ENCODE data around the gene MBIP.

DNA sequence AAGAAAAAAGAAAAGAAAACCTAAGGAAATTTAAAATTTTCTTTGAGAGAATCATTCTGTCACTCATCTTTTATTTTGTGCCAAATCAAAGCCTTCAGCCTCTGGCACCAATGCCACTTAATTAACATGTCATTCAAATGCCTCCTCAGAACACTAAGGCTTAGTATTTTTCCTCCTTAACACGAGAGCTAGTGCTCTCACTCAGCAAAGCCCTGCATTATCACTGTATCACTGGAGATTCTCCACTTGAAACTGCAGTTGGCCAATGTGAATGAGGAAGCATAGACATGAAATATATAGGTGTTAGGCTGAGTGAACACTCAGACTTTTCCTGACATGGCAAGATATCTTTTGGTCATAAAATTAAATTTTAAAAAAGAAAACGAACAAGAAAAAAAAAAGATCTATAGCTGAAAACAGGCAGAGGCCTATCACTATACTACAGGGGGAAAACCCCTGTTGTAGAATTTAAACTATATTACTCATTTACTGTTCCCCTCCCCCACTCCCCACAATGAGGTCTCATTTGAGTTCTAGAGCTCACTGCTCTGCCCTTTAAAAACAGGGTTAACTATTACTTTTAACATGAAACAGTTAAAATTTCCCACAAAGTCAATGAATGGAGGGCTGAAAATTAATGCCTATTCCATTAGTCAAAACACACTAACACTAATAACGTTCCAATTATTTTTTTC, 5.1 kb downstream of the MBIP start:
- TF ChIP-seq, protein P1, sequence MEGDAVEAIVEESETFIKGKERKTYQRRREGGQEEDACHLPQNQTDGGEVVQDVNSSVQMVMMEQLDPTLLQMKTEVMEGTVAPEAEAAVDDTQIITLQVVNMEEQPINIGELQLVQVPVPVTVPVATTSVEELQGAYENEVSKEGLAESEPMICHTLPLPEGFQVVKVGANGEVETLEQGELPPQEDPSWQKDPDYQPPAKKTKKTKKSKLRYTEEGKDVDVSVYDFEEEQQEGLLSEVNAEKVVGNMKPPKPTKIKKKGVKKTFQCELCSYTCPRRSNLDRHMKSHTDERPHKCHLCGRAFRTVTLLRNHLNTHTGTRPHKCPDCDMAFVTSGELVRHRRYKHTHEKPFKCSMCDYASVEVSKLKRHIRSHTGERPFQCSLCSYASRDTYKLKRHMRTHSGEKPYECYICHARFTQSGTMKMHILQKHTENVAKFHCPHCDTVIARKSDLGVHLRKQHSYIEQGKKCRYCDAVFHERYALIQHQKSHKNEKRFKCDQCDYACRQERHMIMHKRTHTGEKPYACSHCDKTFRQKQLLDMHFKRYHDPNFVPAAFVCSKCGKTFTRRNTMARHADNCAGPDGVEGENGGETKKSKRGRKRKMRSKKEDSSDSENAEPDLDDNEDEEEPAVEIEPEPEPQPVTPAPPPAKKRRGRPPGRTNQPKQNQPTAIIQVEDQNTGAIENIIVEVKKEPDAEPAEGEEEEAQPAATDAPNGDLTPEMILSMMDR (IDR thresholded peaks at IDR 0.05), result no peak
- TF ChIP-seq TCF7L2 (IDR thresholded peaks at IDR 0.05; ENCODE audit: low read depth, low read length), result no peak
- TF ChIP-seq SIN3A (IDR thresholded peaks at IDR 0.05; ENCODE audit: borderline replicate concordance, insufficient read depth, low read depth, low read length), result no peak
- TF ChIP-seq, protein P2, sequence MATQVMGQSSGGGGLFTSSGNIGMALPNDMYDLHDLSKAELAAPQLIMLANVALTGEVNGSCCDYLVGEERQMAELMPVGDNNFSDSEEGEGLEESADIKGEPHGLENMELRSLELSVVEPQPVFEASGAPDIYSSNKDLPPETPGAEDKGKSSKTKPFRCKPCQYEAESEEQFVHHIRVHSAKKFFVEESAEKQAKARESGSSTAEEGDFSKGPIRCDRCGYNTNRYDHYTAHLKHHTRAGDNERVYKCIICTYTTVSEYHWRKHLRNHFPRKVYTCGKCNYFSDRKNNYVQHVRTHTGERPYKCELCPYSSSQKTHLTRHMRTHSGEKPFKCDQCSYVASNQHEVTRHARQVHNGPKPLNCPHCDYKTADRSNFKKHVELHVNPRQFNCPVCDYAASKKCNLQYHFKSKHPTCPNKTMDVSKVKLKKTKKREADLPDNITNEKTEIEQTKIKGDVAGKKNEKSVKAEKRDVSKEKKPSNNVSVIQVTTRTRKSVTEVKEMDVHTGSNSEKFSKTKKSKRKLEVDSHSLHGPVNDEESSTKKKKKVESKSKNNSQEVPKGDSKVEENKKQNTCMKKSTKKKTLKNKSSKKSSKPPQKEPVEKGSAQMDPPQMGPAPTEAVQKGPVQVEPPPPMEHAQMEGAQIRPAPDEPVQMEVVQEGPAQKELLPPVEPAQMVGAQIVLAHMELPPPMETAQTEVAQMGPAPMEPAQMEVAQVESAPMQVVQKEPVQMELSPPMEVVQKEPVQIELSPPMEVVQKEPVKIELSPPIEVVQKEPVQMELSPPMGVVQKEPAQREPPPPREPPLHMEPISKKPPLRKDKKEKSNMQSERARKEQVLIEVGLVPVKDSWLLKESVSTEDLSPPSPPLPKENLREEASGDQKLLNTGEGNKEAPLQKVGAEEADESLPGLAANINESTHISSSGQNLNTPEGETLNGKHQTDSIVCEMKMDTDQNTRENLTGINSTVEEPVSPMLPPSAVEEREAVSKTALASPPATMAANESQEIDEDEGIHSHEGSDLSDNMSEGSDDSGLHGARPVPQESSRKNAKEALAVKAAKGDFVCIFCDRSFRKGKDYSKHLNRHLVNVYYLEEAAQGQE (IDR thresholded peaks at IDR 0.05; ENCODE audit: insufficient read depth in 1 of 2, low read depth in 2 of 2, low read length in 1 of 2), result no peak
- TF ChIP-seq POLR2AphosphoS5 (IDR thresholded peaks at IDR 0.05; ENCODE audit: low read depth, low read length), result no peak
